NB4 (cell line): ENCODE data around the gene OR5K1.

ENCODE experiments used
- CTCF ChIP-seq: IDR thresholded peaks from one replicate; pipeline ENCODE4 v1.5.1; 2012; ENCODE audit warnings: low read depth, low read length
- MYC ChIP-seq: IDR thresholded peaks from 2 replicates; pipeline ENCODE4 v1.6.1; 2011; ENCODE audit warnings: low read depth, low read length
- POLR2A ChIP-seq: IDR thresholded peaks from 2 replicates; pipeline ENCODE4 v1.6.1; 2011; ENCODE audit warnings: mild to moderate bottlenecking; ENCODE audit not compliant: insufficient read length; ENCODE audit errors: extremely low read depth

GRCh38 chr3:98513736-98514135 is 50.7 kb downstream of the OR5K1 start:
- no peak for TF ChIP-seq POLR2A
- TF ChIP-seq CTCF, result no peak
- no peak for TF ChIP-seq MYC
